Karpas-422 (cell line): ENCODE results near the gene PSMD2. TPM values are rescaled to one million over a fixed set of nuclear protein-coding genes. Genes with fewer than 3 reads are reported as not detected.

Source experiments
- DNase-seq: peaks from one replicate; pipeline ENCODE4 v3.0.0-alpha.2; 2015
- H2AFZ ChIP-seq: fragments of 200-600 bp; sonication (generic); 2 replicates; pipeline ENCODE4 v1.6.1; 2014; ENCODE audit warnings: antibody characterized with exemption, low read length, mixed read lengths
- H3K27ac ChIP-seq: fragments of 200-600 bp; sonication (generic); 2 replicates; pipeline ENCODE4 v1.5.1; 2014; ENCODE audit warnings: mild to moderate bottlenecking, low read length, moderate library complexity
- H3K27me3 ChIP-seq: fragments of 200-600 bp; sonication (generic); 2 replicates; pipeline ENCODE4 v1.6.1; 2014; ENCODE audit warnings: low read length, mixed read lengths
- H3K36me3 ChIP-seq: fragments of 200-600 bp; sonication (generic); 2 replicates; pipeline ENCODE4 v1.6.1; 2014; ENCODE audit warnings: low read length, mixed read lengths; ENCODE audit not compliant: insufficient read depth
- H3K4me1 ChIP-seq: fragments of 200-600 bp; sonication (generic); 2 replicates; pipeline ENCODE4 v1.6.1; 2014; ENCODE audit warnings: mild to moderate bottlenecking, low read length, mixed read lengths
- H3K4me2 ChIP-seq: fragments of 200-600 bp; sonication (generic); 2 replicates; pipeline ENCODE4 v1.6.1; 2014; ENCODE audit warnings: low read length, low read depth, mild to moderate bottlenecking; ENCODE audit not compliant: poor library complexity, severe bottlenecking
- H3K4me3 ChIP-seq: fragments of 200-600 bp; sonication (generic); 2 replicates; pipeline ENCODE4 v1.5.1; 2014; ENCODE audit warnings: mild to moderate bottlenecking, antibody characterized with exemption, low read length, mixed read lengths
- H3K79me2 ChIP-seq: fragments of 200-600 bp; sonication (generic); 2 replicates; pipeline ENCODE4 v1.6.1; 2014; ENCODE audit warnings: mild to moderate bottlenecking, low read length, mixed read lengths
- H3K9ac ChIP-seq: fragments of 200-600 bp; sonication (generic); 2 replicates; pipeline ENCODE4 v1.6.0; 2014; ENCODE audit warnings: low read length
- H3K9me2 ChIP-seq: fragments of 200-600 bp; sonication (generic), shearing (Covaris generic); replicated peaks from 2 replicates; pipeline ENCODE4 v1.6.0; 2014; ENCODE audit warnings: mild to moderate bottlenecking, low read length, moderate library complexity; ENCODE audit not compliant: insufficient read depth
- H3K9me3 ChIP-seq: fragments of 300-700, 200-600 bp; sonication (generic); 2 replicates; pipeline ENCODE4 v1.6.1; 2014; ENCODE audit warnings: low read length, mixed read lengths
- H4K20me1 ChIP-seq: fragments of 200-600 bp; sonication (generic); 2 replicates; pipeline ENCODE4 v1.6.1; 2014; ENCODE audit warnings: mild to moderate bottlenecking, antibody characterized with exemption, low read length, low read depth; ENCODE audit not compliant: insufficient read depth
- total RNA-seq: library from RNA; depleted of rRNA; stranded (reverse); fragments of >200 nt; shearing (Covaris generic); gene quantifications from 2 replicates; pipeline ENCODE4 v1.2.3, GENCODE V29; 2014; ENCODE audit warnings: low replicate concordance

Gene PSMD2
- total RNA-seq, 1 experiment from 2014 or later, result 235 TPM

GRCh38 chr3:184291044-184291737 is 7.8 kb upstream of the PSMD2 start:
- H4K20me1 ChIP-seq, result no peaks in the 10 kb centered on the region
- H3K27ac ChIP-seq, result no peak overlapping the region
- no peak overlapping the region for H3K4me3 ChIP-seq
- H3K9me2 ChIP-seq, result no peaks in the 10 kb centered on the region
- H3K36me3 ChIP-seq, result no peaks in the 10 kb centered on the region
- no peak overlapping the region for H2AFZ ChIP-seq
- no peak for DNase-seq
- H3K4me2 ChIP-seq, result no peak overlapping the region
- no peaks in the 10 kb centered on the region for H3K79me2 ChIP-seq
- no peaks in the 10 kb centered on the region for H3K27me3 ChIP-seq
- no peaks in the 10 kb centered on the region for H3K9me3 ChIP-seq
- no peak overlapping the region for H3K9ac ChIP-seq
- H3K4me1 ChIP-seq, result no peaks in the 10 kb centered on the region

- Histone ChIP-seq H3K9ac (no peak overlapping the region), H3K9me2 (no peaks in the 10 kb centered on the region), H4K20me1 (no peaks in the 10 kb centered on the region), H3K79me2 (no peaks in the 10 kb centered on the region), H3K4me3 (no peak overlapping the region), H3K27me3 (no peaks in the 10 kb centered on the region), H3K4me1 (no peaks in the 10 kb centered on the region), H3K9me3 (no peaks in the 10 kb centered on the region), H3K36me3 (no peaks in the 10 kb centered on the region), H3K27ac (no peak overlapping the region), H3K4me2 (no peak overlapping the region), H2AFZ (no peak overlapping the region)
- no peak for DNase-seq
Observed at GRCh38 chr3:184291738-184292445, 7.1 kb upstream of the PSMD2 start.

GRCh38 chr3:184295771-184296170 is 3.3 kb upstream of the PSMD2 start:
- Histone ChIP-seq H3K9ac (no peak overlapping the region), H3K4me1 (peaks cover 16% of the 10 kb centered on the region), H3K27me3 (no peaks in the 10 kb centered on the region), H3K9me3 (no peaks in the 10 kb centered on the region), H3K9me2 (no peaks in the 10 kb centered on the region), H3K27ac (no peak overlapping the region), H2AFZ (no peak overlapping the region), H3K36me3 (peaks cover 7% of the 10 kb centered on the region; the same call in 1 of the 2 replicates), H3K4me3 (no peak overlapping the region), H4K20me1 (peaks cover 11% of the 10 kb centered on the region; the same call in 1 of the 2 replicates), H3K79me2 (peaks cover 17% of the 10 kb centered on the region), H3K4me2 (no peak overlapping the region)
- no peak for DNase-seq

GRCh38 chr3:184296616-184297015 is 2.4 kb upstream of the PSMD2 start:
- peaks cover 11% of the 10 kb centered on the region; the same call in 1 of the 2 replicates for H4K20me1 ChIP-seq
- H3K27me3 ChIP-seq, result no peaks in the 10 kb centered on the region
- H3K79me2 ChIP-seq, result peaks cover 24% of the 10 kb centered on the region
- H3K9ac ChIP-seq, result no peak overlapping the region
- no peak for DNase-seq
- no peaks in the 10 kb centered on the region for H3K9me2 ChIP-seq
- H3K4me3 ChIP-seq, result no peak overlapping the region
- peaks cover 16% of the 10 kb centered on the region for H3K4me1 ChIP-seq
- H2AFZ ChIP-seq, result no peak overlapping the region
- no peaks in the 10 kb centered on the region for H3K9me3 ChIP-seq
- no peak overlapping the region for H3K4me2 ChIP-seq
- H3K27ac ChIP-seq, result no peak overlapping the region
- H3K36me3 ChIP-seq, result peaks cover 13% of the 10 kb centered on the region

- Histone ChIP-seq H3K79me2 (peaks cover 36% of the 10 kb centered on the region), H3K4me1 (peaks cover 16% of the 10 kb centered on the region), H3K4me2 (peak overlapping the region; percentile 93), H3K27ac (no peak overlapping the region; the same call in 1 of the 2 replicates), H3K4me3 (peak overlapping the region; percentile 77), H3K9me3 (no peaks in the 10 kb centered on the region), H2AFZ (no peak overlapping the region), H3K9ac (peak overlapping the region; percentile 76), H3K36me3 (peaks cover 43% of the 10 kb centered on the region), H3K9me2 (no peaks in the 10 kb centered on the region), H4K20me1 (peaks cover 11% of the 10 kb centered on the region; the same call in 1 of the 2 replicates), H3K27me3 (no peaks in the 10 kb centered on the region)
- no peak for DNase-seq
Observed at GRCh38 chr3:184299488-184300377, 692 bp downstream of the PSMD2 start.

- Histone ChIP-seq H2AFZ (no peak overlapping the region), H3K36me3 (peaks cover 47% of the 10 kb centered on the region), H4K20me1 (peaks cover 11% of the 10 kb centered on the region; the same call in 1 of the 2 replicates), H3K4me2 (peak overlapping the region; percentile 93), H3K4me1 (peaks cover 16% of the 10 kb centered on the region), H3K9me2 (no peaks in the 10 kb centered on the region), H3K9ac (peak overlapping the region; percentile 76), H3K4me3 (peak overlapping the region; percentile 77), H3K79me2 (peaks cover 36% of the 10 kb centered on the region), H3K9me3 (no peaks in the 10 kb centered on the region), H3K27me3 (no peaks in the 10 kb centered on the region), H3K27ac (no peak overlapping the region)
- no peak for DNase-seq
Observed at GRCh38 chr3:184300378-184300720, 1.3 kb downstream of the PSMD2 start.

- DNase-seq, result peak; percentile 62
- H3K4me1 ChIP-seq, result peaks cover 3% of the 10 kb centered on the region
- no peak overlapping the region for H3K27ac ChIP-seq
- no peak overlapping the region for H3K4me3 ChIP-seq
- H3K9me2 ChIP-seq, result no peaks in the 10 kb centered on the region
- peaks cover 21% of the 10 kb centered on the region for H3K79me2 ChIP-seq
- H3K9ac ChIP-seq, result no peak overlapping the region
- no peak overlapping the region for H3K4me2 ChIP-seq
- H4K20me1 ChIP-seq, result no peaks in the 10 kb centered on the region
- H3K9me3 ChIP-seq, result no peaks in the 10 kb centered on the region
- H3K27me3 ChIP-seq, result no peaks in the 10 kb centered on the region
- H2AFZ ChIP-seq, result no peak overlapping the region
- peaks cover 69% of the 10 kb centered on the region for H3K36me3 ChIP-seq
Observed at GRCh38 chr3:184305577-184305976, 6.5 kb downstream of the PSMD2 start.
